ENCODE results near the gene RNPEP. TPM values are rescaled to one million over a fixed set of nuclear protein-coding genes. Genes with fewer than 3 reads are reported as not detected.

Gene RNPEP
- total and polyA plus RNA-seq, 2 of the 13 experiments (the other 11 are each of a cell fraction or from before 2014, with no cell fraction given) = 20.6 to 38.4 TPM

DNA sequence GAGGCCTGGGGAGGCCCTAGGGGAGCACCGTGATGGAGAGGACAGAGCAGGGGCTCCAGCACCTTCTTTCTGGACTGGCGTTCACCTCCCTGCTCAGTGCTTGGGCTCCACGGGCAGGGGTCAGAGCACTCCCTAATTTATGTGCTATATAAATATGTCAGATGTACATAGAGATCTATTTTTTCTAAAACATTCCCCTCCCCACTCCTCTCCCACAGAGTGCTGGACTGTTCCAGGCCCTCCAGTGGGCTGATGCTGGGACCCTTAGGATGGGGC, 33.2 kb downstream of the RNPEP start:
- no peak for TF ChIP-seq TP53 (CRISPR knock-in tag; conservative IDR thresholded peaks at IDR 0.05)
- TF ChIP-seq ZNF263 (CRISPR knock-in tag; IDR thresholded peaks at IDR 0.05) = 0 out of 2 replicates have a peak, but pooled peaks have one; percentile 33
- Histone ChIP-seq H3K27me3 (ENCODE audit: control insufficient read depth in 1 of 2, insufficient read depth in 2 of 2, low read length in 2 of 2) (no peaks in the 10 kb centered on the region; a peak in 1 of 5 replicates), H4K20me1 (ENCODE audit: insufficient read depth, low read length) (peaks cover 56% of the 10 kb centered on the region), H3K79me2 (ENCODE audit: insufficient read depth, low read length) (peaks cover 27% of the 10 kb centered on the region), H2AFZ (ENCODE audit: low read length) (no peak overlapping the region), H3K4me3 (replicated peaks in 1 of 3; ENCODE audit: insufficient read depth in 1 of 3, low read depth in 2 of 3, low read length in 3 of 3) (no peak overlapping the region), H3K36me3 (replicated peaks in 1 of 2; ENCODE audit: control insufficient read depth in 1 of 2, insufficient read depth in 2 of 2, low read length in 2 of 2) (peaks cover 23 to 40% of the 10 kb centered on the region in 2 experiments), H3K9me3 (ENCODE audit: low read length) (no peaks in the 10 kb centered on the region), H3K9ac (ENCODE audit: insufficient read depth, low read depth, low read length) (no peak overlapping the region), H3K4me1 (ENCODE audit: insufficient read depth, low read length) (peaks cover 79% of the 10 kb centered on the region), H3K4me2 (ENCODE audit: low read depth, low read length) (peak overlapping the region; percentile 11; the same call in 1 of the 2 replicates), H3K27ac (ENCODE audit: extremely low read length, insufficient read depth, low read length) (no peak overlapping the region)
- ChIA-PET POLR2A (interaction anchor here (4.1 kb wide), 1 partner anchor 70 kb away, joined by 21 read pairs; no protein-coding TSS in a partner anchor), CTCF (ENCODE audit: low intra/inter-chr PET ratio, low total read pairs) (no interaction called here)
- no peak for ATAC-seq
- no TSS peak for BruUV-seq (replicated peaks)
- in situ Hi-C loops (cut with HindIII; ENCODE audit: extremely low pct_ligation_motif_present, low pct_unique_long_range_greater_than_20kb) = no loop called here
- WGBS (ENCODE audit: low lambda C conversion rate) = 80% methylated on average over 2 of the region's 3 CpGs
- DNase-seq (ENCODE audit: low spot score) = no peak
- intact Hi-C loops (cut with micrococcal nuclease; ENCODE audit: unreplicated experiment) = no loop called here
- no peak for FAIRE-seq

- no peak for DNase-seq (ENCODE audit: low spot score)
- H2AFZ ChIP-seq (ENCODE audit: low read length) = no peak overlapping the region
- H3K4me3 ChIP-seq (replicated peaks in 1 of 3; ENCODE audit: insufficient read depth in 1 of 3, low read depth in 2 of 3, low read length in 3 of 3) = no peak overlapping the region; a peak in 1 of 6 replicates
- H3K27ac ChIP-seq (ENCODE audit: extremely low read length, insufficient read depth, low read length) = no peak overlapping the region
- peaks cover 21% of the 10 kb centered on the region for H3K79me2 ChIP-seq (ENCODE audit: insufficient read depth, low read length)
- ChIA-PET CTCF (ENCODE audit: low intra/inter-chr PET ratio, low total read pairs) (no interaction called here), POLR2A (interaction anchor here (1.5 to 4.1 kb wide), 4 partner anchors 19 to 69 kb away, joined by 4 to 21 read pairs (median 13); partner anchors contain the start of gene RNPEP)
- BruUV-seq (replicated peaks) = no TSS peak
- H3K4me2 ChIP-seq (ENCODE audit: low read depth, low read length) = no peak overlapping the region; the same call in 1 of the 2 replicates
- no peak overlapping the region for H3K9ac ChIP-seq (ENCODE audit: insufficient read depth, low read depth, low read length)
- WGBS (ENCODE audit: low lambda C conversion rate) = 83% methylated on average over 9 of the region's 9 CpGs
- peaks cover 50% of the 10 kb centered on the region for H4K20me1 ChIP-seq (ENCODE audit: insufficient read depth, low read length)
- peaks cover 79% of the 10 kb centered on the region for H3K4me1 ChIP-seq (ENCODE audit: insufficient read depth, low read length)
- no peak for ATAC-seq
- FAIRE-seq = no peak
- in situ Hi-C loops (cut with HindIII; ENCODE audit: extremely low pct_ligation_motif_present, low pct_unique_long_range_greater_than_20kb) = no loop called here
- peaks cover 23 to 40% of the 10 kb centered on the region in 2 experiments for H3K36me3 ChIP-seq (replicated peaks in 1 of 2; ENCODE audit: control insufficient read depth in 1 of 2, insufficient read depth in 2 of 2, low read length in 2 of 2)
- intact Hi-C loops (cut with micrococcal nuclease; ENCODE audit: unreplicated experiment) = no loop called here
- no peaks in the 10 kb centered on the region; a peak in 1 of 5 replicates for H3K27me3 ChIP-seq (ENCODE audit: control insufficient read depth in 1 of 2, insufficient read depth in 2 of 2, low read length in 2 of 2)
- H3K9me3 ChIP-seq (ENCODE audit: low read length) = no peaks in the 10 kb centered on the region
- TF ChIP-seq SYNCRIP (IDR thresholded peaks at IDR 0.05; ENCODE audit: insufficient read depth, low read depth, low read length) (no peak), PCBP1 (IDR thresholded peaks at IDR 0.05; ENCODE audit: borderline replicate concordance, low read depth, low read length) (no peak), ZNF235 (CRISPR knock-in tag; IDR thresholded peaks at IDR 0.05; ENCODE audit: borderline replicate concordance) (no peak), ZNF329 (CRISPR knock-in tag; IDR thresholded peaks at IDR 0.05; ENCODE audit: low read depth) (no peak), CERS6 (CRISPR knock-in tag; IDR thresholded peaks at IDR 0.05) (no peak), POLR2A (IDR thresholded peaks at IDR 0.05; ENCODE audit: insufficient read depth in 1 of 2, low read depth in 2 of 2, low read length in 2 of 2) (0 out of 4 replicates have a peak, but pooled peaks have one; percentile 23 to 26), SSRP1 (CRISPR knock-in tag; IDR thresholded peaks at IDR 0.05) (0 out of 2 replicates have a peak, but pooled peaks have one; percentile 54), ZNF639 (CRISPR knock-in tag; conservative IDR thresholded peaks at IDR 0.05) (no peak), GLI4 (CRISPR knock-in tag; IDR thresholded peaks at IDR 0.05; ENCODE audit: borderline replicate concordance) (no peak), NRL (CRISPR knock-in tag; IDR thresholded peaks at IDR 0.05; ENCODE audit: borderline replicate concordance) (no peak), ZNF33B (CRISPR knock-in tag; IDR thresholded peaks at IDR 0.05) (no peak), SMARCE1 (IDR thresholded peaks at IDR 0.05; ENCODE audit: borderline replicate concordance) (no peak), SOX6 (IDR thresholded peaks at IDR 0.05) (no peak), SOX6 (CRISPR knock-in tag; IDR thresholded peaks at IDR 0.05) (no peak), ZNF24 (IDR thresholded peaks at IDR 0.05) (no peak), NCOR1 (IDR thresholded peaks at IDR 0.05; ENCODE audit: borderline replicate concordance, low read length) (no peak)
Measured at GRCh38 chr1:202016022-202016810, 33.8 kb downstream of the RNPEP start.

All from HepG2 (cell line).